ENCODE data around the gene EEF2.

The EEF2 gene

GRCh38 chr19:3984908-3985642, at the start of gene EEF2:
EEF2 (minus strand) TSS chr19:3985463; CDS start chr19:3985380, 83 bp downstream.
- Histone ChIP-seq H3K36me3 (ENCODE audit: insufficient read depth, low read length) (peaks cover 41% of the 10 kb centered on the region), H3K9ac (ENCODE audit: low read depth, low read length) (peak within 1 kb of the TSS; percentile 93), H3K9me3 (ENCODE audit: control insufficient read depth, insufficient read depth, low read length) (no peaks in the 10 kb centered on the region), H3K4me1 (ENCODE audit: insufficient read depth, low read length) (peaks cover 19% of the 10 kb centered on the region)

DNA sequence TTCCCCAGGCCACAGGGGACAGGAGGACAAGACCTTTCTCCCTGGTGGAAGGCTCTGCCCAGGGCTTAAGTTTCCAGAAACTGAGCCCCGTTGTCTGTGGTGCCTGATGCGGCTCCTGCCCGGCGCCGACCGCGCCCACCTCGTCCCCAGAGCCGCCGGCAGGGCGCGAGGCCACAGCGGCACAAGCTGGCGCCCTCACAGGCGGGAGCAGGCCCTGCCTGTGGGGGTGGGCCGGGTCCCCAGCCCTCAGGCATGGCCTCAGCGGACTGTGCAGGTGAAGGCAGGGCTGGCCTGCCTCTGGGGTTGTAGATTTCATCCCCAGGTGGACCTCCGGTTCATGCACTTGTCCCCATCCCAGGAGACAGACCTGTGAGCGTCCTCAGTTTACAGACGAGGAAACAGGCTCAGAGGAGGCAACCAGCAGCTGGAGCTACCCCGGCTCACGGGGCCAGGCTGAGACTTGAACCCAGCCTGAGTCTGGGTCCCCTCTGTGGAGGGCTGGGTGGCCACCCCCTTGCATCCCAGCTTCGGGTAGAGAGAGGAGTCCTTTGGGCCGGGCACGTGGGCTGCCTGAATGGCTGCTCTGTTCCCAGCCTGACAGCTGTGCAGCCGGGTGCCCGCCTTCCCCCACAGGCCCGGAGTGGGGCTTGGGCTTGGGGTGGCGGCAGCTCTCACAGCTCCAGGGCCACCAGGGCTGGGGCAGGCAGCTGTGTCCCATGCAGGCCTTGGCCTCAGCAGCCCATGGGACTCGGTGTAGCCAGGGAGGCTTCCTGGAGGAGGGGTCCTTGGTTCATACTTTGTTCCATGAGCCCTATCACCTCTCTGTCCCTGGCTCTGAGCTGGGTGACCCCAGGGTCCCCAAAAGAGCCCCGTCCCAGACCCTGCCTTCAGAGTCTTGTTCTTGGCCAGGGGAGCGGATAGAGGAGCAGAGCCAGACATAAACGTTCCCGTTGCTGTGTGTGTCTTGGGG, 49.1 kb upstream of the EEF2 start:
- Histone ChIP-seq H3K9me3 (ENCODE audit: control insufficient read depth, insufficient read depth, low read length) (no peaks in the 10 kb centered on the region), H3K36me3 (ENCODE audit: insufficient read depth, low read length) (peaks cover 13% of the 10 kb centered on the region), H3K4me1 (ENCODE audit: insufficient read depth, low read length) (no peaks in the 10 kb centered on the region), H3K9ac (ENCODE audit: low read depth, low read length) (no peak overlapping the region)

GRCh38 chr19:4033028-4033956, 48.0 kb upstream of the EEF2 start:
- H3K9ac ChIP-seq (ENCODE audit: low read depth, low read length), result no peak overlapping the region
- H3K9me3 ChIP-seq (ENCODE audit: control insufficient read depth, insufficient read depth, low read length), result no peaks in the 10 kb centered on the region
- no peaks in the 10 kb centered on the region for H3K4me1 ChIP-seq (ENCODE audit: insufficient read depth, low read length)
- H3K36me3 ChIP-seq (ENCODE audit: insufficient read depth, low read length), result peaks cover 13% of the 10 kb centered on the region

GRCh38 chr19:4032436-4032835, 47.2 kb upstream of the EEF2 start:
- Histone ChIP-seq H3K36me3 (ENCODE audit: insufficient read depth, low read length) (peaks cover 12% of the 10 kb centered on the region), H3K9ac (ENCODE audit: low read depth, low read length) (no peak overlapping the region)

GRCh38 chr19:4031420-4031819, 46.2 kb upstream of the EEF2 start:
- Histone ChIP-seq H3K4me1 (ENCODE audit: insufficient read depth, low read length) (no peaks in the 10 kb centered on the region), H3K9me3 (ENCODE audit: control insufficient read depth, insufficient read depth, low read length) (no peaks in the 10 kb centered on the region), H3K9ac (ENCODE audit: low read depth, low read length) (no peak overlapping the region), H3K36me3 (ENCODE audit: insufficient read depth, low read length) (peaks cover 6% of the 10 kb centered on the region)

More at GRCh38 chr19:4032436-4032835, 47.2 kb upstream of the EEF2 start:
- Histone ChIP-seq H3K9me3 (ENCODE audit: control insufficient read depth, insufficient read depth, low read length) (no peaks in the 10 kb centered on the region), H3K4me1 (ENCODE audit: insufficient read depth, low read length) (no peaks in the 10 kb centered on the region)

GRCh38 chr19:4030981-4031380, 45.7 kb upstream of the EEF2 start:
- no peaks in the 10 kb centered on the region for H3K9me3 ChIP-seq (ENCODE audit: control insufficient read depth, insufficient read depth, low read length)
- peaks cover 6% of the 10 kb centered on the region for H3K36me3 ChIP-seq (ENCODE audit: insufficient read depth, low read length)
- H3K4me1 ChIP-seq (ENCODE audit: insufficient read depth, low read length), result no peaks in the 10 kb centered on the region
- H3K9ac ChIP-seq (ENCODE audit: low read depth, low read length), result no peak overlapping the region

GRCh38 chr19:4030552-4030951, 45.3 kb upstream of the EEF2 start:
- Histone ChIP-seq H3K36me3 (ENCODE audit: insufficient read depth, low read length) (peaks cover 4% of the 10 kb centered on the region), H3K9me3 (ENCODE audit: control insufficient read depth, insufficient read depth, low read length) (no peaks in the 10 kb centered on the region), H3K4me1 (ENCODE audit: insufficient read depth, low read length) (no peaks in the 10 kb centered on the region), H3K9ac (ENCODE audit: low read depth, low read length) (no peak overlapping the region)

GRCh38 chr19:4029247-4029614, 44.0 kb upstream of the EEF2 start:
- Histone ChIP-seq H3K36me3 (ENCODE audit: insufficient read depth, low read length) (peaks cover 3% of the 10 kb centered on the region; the same call in 1 of the 2 replicates), H3K4me1 (ENCODE audit: insufficient read depth, low read length) (no peaks in the 10 kb centered on the region), H3K9me3 (ENCODE audit: control insufficient read depth, insufficient read depth, low read length) (no peaks in the 10 kb centered on the region), H3K9ac (ENCODE audit: low read depth, low read length) (no peak overlapping the region)

GRCh38 chr19:4028334-4029246, 43.3 kb upstream of the EEF2 start:
- H3K9me3 ChIP-seq (ENCODE audit: control insufficient read depth, insufficient read depth, low read length), result no peaks in the 10 kb centered on the region

DNA sequence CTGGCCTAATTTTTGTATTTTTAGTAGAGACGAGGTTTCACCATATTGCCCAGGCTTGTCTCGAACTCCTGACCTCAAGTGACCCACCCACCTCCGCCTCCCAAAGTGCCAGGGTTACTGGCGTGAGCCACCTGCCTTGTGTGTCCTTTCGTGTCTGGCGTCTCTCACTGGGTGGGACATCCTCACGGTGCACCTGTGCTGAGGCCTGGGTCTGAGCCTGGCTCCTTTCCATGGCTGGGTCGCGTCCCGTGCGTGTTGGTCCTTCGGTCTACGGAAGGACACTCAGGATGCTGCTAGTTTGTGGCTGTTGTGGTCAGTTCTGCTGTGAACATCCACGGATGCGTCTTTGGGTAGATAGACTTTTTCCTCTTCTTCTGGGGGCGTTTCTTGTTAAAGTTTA, 41.9 kb upstream of the EEF2 start:
- no peaks in the 10 kb centered on the region for H3K9me3 ChIP-seq (ENCODE audit: control insufficient read depth, insufficient read depth, low read length)
- H3K9ac ChIP-seq (ENCODE audit: low read depth, low read length), result no peak overlapping the region
- no peaks in the 10 kb centered on the region for H3K36me3 ChIP-seq (ENCODE audit: insufficient read depth, low read length)
- no peaks in the 10 kb centered on the region for H3K4me1 ChIP-seq (ENCODE audit: insufficient read depth, low read length)

More at GRCh38 chr19:4028334-4029246, 43.3 kb upstream of the EEF2 start:
- no peak overlapping the region for H3K9ac ChIP-seq (ENCODE audit: low read depth, low read length)
- no peaks in the 10 kb centered on the region for H3K4me1 ChIP-seq (ENCODE audit: insufficient read depth, low read length)
- H3K36me3 ChIP-seq (ENCODE audit: insufficient read depth, low read length), result peaks cover 3% of the 10 kb centered on the region; the same call in 1 of the 2 replicates

GRCh38 chr19:4025317-4025716, 40.1 kb upstream of the EEF2 start:
- Histone ChIP-seq H3K9me3 (ENCODE audit: control insufficient read depth, insufficient read depth, low read length) (no peaks in the 10 kb centered on the region), H3K36me3 (ENCODE audit: insufficient read depth, low read length) (no peaks in the 10 kb centered on the region), H3K9ac (ENCODE audit: low read depth, low read length) (no peak overlapping the region), H3K4me1 (ENCODE audit: insufficient read depth, low read length) (no peaks in the 10 kb centered on the region)

GRCh38 chr19:4023600-4024398, 38.5 kb upstream of the EEF2 start:
- H3K36me3 ChIP-seq (ENCODE audit: insufficient read depth, low read length), result no peaks in the 10 kb centered on the region
- H3K4me1 ChIP-seq (ENCODE audit: insufficient read depth, low read length), result no peaks in the 10 kb centered on the region
- H3K9ac ChIP-seq (ENCODE audit: low read depth, low read length), result no peak overlapping the region
- H3K9me3 ChIP-seq (ENCODE audit: control insufficient read depth, insufficient read depth, low read length), result no peaks in the 10 kb centered on the region

All from ES-I3 (cell line).